GM15510 (cell line): Measurements from ENCODE around the gene LSM10.

Experiments used
- POLR2A ChIP-seq: IDR thresholded peaks from 3 replicates; pipeline ENCODE4 v1.6.1; 2011; ENCODE audit warnings: borderline replicate concordance; ENCODE audit not compliant: insufficient read length; ENCODE audit errors: extremely low read depth

LSM10 gene

DNA sequence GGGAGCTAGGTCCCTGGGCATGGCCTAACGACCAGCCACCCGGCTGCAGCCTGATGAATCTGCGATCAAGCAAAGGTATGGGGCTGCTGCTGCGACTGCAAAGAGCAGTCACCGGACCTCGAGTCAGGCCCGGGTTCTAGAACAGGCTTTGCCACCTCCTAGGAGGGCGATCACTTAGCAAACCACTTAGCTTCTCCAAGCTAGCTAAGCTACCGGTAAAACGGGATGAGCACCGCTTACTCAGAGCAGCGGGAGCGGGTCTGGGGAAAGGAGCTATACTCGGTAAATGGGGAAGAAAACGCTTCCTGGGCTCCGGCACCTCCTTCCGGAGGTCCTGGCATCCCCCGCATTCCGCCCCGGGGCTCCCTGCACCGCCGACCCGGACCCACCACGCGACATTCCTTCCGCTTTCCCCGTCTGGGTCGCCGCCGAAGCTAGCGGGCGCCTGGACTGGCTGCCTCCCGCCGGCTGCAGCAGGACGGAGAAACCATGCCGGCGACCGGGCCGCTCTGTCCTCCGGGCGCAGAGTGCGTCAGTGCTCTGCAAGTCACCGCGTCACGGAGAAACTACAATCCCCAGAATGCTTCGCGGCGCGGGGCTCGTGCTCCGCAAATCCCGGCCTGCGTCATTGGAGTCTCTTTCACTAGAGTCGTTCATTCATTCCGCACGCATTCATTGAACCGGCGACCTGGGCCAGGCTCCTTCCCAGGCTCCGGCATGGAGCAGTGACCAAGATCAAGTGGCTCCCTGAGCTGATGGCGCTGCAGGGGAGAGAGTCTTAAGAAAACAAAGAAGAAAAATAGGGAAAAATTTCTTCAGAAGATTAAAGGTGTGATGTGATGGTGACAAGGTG, at the start of gene LSM10:
TSS of gene LSM10 (minus strand) at position 531 of the 853 bp plus-strand sequence. CDS start 3,779 bp downstream, outside the sequence.
- TF ChIP-seq POLR2A: peak; percentile 93

DNA sequence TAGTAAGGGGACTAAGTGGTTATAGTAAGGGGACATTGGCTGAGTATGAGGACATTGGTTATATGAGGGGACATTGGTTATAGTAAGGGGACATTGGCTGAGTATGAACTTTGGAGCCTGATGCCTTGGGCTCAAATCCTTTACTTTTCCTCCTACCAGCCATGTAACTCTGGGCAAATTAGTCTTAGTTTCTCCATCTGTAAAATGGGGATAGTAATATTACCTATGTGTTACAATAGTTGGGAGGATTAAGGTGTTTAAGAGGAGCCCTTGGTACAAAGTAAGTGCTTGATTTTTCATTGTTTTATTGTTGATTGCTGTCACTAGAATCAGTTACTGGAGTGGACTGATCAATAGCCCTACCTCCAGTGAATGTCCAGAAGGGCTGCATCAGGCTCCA, 49.7 kb upstream of the LSM10 start:
- no peak for TF ChIP-seq POLR2A

DNA sequence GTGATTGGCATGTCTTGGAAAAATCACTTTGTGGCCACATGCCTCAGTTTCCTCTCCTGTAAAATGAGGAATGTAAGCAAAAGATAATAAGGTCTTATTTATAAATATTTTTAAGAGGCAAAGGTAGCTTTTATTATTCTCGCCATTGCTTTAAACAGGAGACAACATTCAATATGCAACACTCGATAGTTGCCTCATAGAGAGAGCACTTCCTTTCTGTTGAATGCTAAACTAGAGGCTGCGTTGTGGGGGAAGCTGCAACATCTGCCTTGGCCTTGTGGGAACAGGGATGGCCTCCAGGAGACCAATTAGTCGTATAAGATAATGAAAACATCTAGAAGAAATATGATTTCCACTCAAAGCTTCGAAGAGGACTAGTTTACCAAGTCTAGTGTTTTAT, 49.0 kb upstream of the LSM10 start:
- TF ChIP-seq POLR2A: no peak

DNA sequence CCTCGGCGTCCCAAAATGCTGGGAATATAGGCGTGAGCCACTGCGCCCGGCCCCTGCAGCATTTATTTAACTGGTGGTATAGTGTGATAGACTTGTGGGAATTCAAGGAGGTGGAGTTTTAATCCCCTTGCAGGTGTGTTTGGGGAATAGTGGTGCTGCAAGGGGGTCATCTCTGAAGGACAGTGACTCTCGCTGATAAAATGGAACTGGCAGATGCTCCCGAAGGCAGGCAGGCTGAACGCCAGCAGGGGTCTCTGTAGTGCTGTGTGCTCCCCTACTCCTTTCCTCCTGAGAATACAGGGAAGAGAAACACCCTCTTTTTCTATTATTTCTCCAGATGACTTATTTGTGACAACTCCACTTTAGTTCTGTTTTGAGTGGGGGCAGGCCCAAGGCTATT, 48.6 kb upstream of the LSM10 start:
- no peak for TF ChIP-seq POLR2A

GRCh38 chr1:36443297-36443696, 45.6 kb upstream of the LSM10 start:
- no peak for TF ChIP-seq POLR2A

GRCh38 chr1:36442337-36442736, 44.6 kb upstream of the LSM10 start:
- no peak for TF ChIP-seq POLR2A

DNA sequence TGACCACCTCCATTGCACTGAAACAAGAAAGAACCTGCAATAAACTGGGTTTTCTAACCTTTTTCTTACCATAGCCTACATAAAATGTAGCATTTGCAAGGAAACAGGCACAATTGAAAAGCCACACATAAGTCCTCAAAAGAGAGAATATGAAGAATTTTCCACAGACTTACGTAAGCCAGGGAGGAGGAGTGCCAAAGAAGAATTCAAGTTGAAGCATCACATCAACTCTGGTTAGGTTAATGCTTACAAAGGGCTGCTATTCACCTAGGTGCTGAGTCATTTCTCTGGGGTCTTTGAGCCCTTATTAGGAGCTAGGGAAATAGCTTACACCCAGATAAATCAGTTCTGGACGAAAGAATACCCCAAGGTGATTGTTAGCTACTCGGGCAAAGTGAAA, 42.9 kb upstream of the LSM10 start:
- no peak for TF ChIP-seq POLR2A

- no peak for TF ChIP-seq POLR2A
These were observed 42.3 kb upstream of the LSM10 start for GRCh38 chr1:36440044-36440443.

- no peak for TF ChIP-seq POLR2A
These were observed 41.0 kb upstream of the LSM10 start for GRCh38 chr1:36438715-36439114.

DNA sequence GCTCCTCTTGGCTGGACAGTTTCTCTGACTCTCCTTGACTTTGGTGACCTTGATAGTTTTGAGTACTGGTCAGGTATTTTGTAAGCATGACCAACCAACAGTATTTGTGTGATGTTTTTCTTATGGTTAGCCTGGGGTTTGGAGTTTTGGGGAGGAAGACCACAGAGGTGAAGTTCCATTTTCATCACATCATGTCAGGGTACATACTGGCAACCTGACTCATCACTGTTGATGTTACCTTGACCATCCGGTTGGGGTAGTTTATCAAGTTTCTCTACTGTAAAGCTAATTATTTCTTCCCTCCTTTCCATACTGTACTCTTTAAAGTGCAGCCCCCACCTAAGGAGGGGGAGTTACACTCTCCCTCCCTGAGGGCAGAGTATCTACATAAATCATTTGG, 39.1 kb upstream of the LSM10 start:
- no peak for TF ChIP-seq POLR2A

DNA sequence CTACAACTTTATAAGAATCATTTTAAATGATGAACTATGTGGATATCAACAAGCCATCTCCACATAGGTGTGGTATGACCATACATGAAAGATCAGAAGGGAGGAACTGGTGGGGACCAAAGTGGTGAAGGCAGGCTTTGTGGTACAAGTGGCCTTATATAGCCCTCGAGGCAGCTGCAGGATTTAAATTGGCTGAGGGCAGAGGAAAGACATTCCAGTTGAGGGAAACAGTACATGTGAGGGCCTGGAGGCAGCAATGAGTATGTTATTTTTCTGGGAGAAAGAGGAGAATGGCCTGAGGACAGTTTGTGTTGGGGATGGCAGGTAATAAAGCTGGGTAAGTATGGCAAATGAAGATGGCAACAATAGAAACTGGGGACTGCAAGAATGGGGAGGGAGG, 35.4 kb upstream of the LSM10 start:
- TF ChIP-seq POLR2A: no peak

- no peak for TF ChIP-seq POLR2A
These were observed 34.9 kb upstream of the LSM10 start for GRCh38 chr1:36432616-36433015.

DNA sequence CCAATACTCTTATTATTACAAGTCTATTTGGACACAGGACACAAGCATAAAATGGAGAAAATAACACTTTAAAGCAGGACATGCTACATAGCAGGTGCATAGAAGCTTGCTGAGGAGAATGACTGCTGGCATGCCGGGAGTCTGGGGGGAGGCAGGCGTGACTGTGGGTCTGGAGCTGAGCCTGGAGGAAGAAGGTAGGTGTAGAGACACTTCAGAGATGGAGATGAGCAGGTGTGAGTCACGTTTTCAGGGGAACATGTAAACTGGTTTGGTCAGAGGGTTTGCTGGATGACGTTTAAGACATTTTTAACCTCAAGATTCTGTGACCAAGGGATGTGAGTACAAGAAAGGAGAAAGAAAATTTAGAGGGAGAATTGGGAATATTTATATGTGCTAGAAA, 28.1 kb upstream of the LSM10 start:
- TF ChIP-seq POLR2A: no peak

DNA sequence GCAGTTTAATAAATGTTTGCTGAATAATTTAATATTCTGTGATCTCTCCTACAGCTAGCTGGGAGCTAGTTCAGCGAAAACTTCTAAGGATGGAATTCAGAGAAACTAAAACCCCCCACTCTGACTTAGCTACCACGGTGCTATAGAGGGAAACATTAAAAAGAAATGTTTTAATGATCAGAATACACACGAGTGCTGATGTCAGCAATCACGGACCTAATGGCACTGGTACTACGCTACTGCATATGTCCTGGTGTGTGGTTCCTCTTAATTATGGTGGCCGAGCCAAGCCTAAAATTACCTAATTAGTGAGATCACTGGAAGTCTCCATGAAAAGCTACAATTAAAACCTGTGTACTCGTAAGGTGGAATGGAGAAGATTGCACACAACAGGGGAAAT, 23.9 kb upstream of the LSM10 start:
- TF ChIP-seq POLR2A: no peak

DNA sequence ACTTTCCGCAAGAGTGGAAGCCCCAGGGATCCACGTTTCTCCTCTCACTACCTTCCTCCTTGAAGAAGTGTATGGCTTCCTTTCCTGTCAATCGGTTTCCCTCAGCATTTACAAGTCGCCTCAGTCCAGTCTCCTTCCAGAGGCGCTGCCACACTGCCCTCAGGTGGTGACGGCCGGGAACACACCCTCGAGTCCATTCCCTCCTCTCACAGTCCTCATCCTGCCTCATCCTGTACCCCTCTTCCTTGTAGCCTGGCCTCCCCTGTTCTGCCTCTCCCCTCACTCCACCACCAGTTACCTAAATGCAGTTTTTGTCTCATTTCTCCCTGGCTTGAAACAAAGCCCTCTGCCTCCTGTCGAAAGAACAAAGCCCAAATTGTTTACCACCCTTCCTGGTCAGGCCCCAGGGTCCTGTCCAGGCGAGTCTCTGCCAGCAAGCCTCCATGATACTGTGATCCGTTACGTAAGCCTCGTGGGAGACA, 23.2 kb upstream of the LSM10 start:
- no peak for TF ChIP-seq POLR2A

- TF ChIP-seq POLR2A: no peak
These were observed 22.7 kb upstream of the LSM10 start for GRCh38 chr1:36420409-36420808.
